HepG2 (cell line): Measurements from ENCODE around the gene MYLK2. TPM values are rescaled to one million over a fixed set of nuclear protein-coding genes. Genes with fewer than 3 reads are reported as not detected.

Experiments
- JUNB ChIP-seq: sonication (generic); formaldehyde crosslinking; IDR thresholded peaks from 2 replicates; pipeline ENCODE4 v1.8.0; 2022; ENCODE audit warnings: missing genetic modification reagents, mild to moderate bottlenecking, borderline replicate concordance
- KDM6A ChIP-seq: IDR thresholded peaks from 2 replicates; pipeline ENCODE4 v1.6.1; 2016; ENCODE audit warnings: low read depth
- MYC ChIP-seq: sonication (generic); formaldehyde crosslinking; IDR thresholded peaks from 2 replicates; pipeline ENCODE4 v1.9.0; 2021; ENCODE audit warnings: missing genetic modification reagents, borderline replicate concordance
- ONECUT2 ChIP-seq: sonication (generic); formaldehyde crosslinking; IDR thresholded peaks from 2 replicates; pipeline ENCODE4 v1.4.0; 2020; ENCODE audit warnings: missing genetic modification reagents
- THAP11 ChIP-seq: IDR thresholded peaks from 2 replicates; pipeline ENCODE4 v1.6.1; 2016; ENCODE audit warnings: missing biosample characterization, missing genetic modification reagents
- ZKSCAN8 ChIP-seq: IDR thresholded peaks from 2 replicates; pipeline ENCODE4 v1.6.1; 2016; ENCODE audit warnings: borderline replicate concordance, missing genetic modification reagents, missing compliant biosample characterization
- ZNF121 ChIP-seq: sonication (generic); formaldehyde crosslinking; IDR thresholded peaks from 2 replicates; pipeline ENCODE4 v1.5.0; 2020; ENCODE audit warnings: mild to moderate bottlenecking, missing genetic modification reagents
- ZNF235 ChIP-seq: sonication (generic); formaldehyde crosslinking; IDR thresholded peaks from 2 replicates; pipeline ENCODE4 v1.8.1; 2023; ENCODE audit warnings: mild to moderate bottlenecking, missing genetic modification reagents, borderline replicate concordance
- ZNF530 ChIP-seq: sonication (generic); formaldehyde crosslinking; IDR thresholded peaks from 2 replicates; pipeline ENCODE4 v1.5.0; 2020; ENCODE audit warnings: low read depth, mild to moderate bottlenecking, missing genetic modification reagents
- ZNF562 ChIP-seq: sonication (generic); formaldehyde crosslinking; IDR thresholded peaks from 2 replicates; pipeline ENCODE4 v1.8.0; 2022; ENCODE audit warnings: missing genetic modification reagents, borderline replicate concordance
- polyA plus RNA-seq, 8 experiments: library from polyadenylated mRNA; depleted of rRNA in 3 of 8; stranded (reverse) in 7 of 8; unstranded in 1 of 8; fragments of >200 nt; fragmentation: Illumina TruSeq in 4 of 8; extraction: Trizol in 4 of 8; gene quantifications; 2 replicates each; pipeline versions ENCODE4 v1.2.1 to v1.2.3, GENCODE V29; 2011 to 2016; ENCODE audit warnings: low read depth in 4 of 8, missing spikeins in 1 of 8, mixed read lengths in 1 of 8; ENCODE audit not compliant: insufficient read depth in 1 of 8
- total RNA-seq, 5 experiments: library from RNA; depleted of rRNA; stranded (reverse); fragments of >200 nt; fragmentation: Illumina TruSeq; extraction: Trizol; gene quantifications; 2 replicates each; pipeline ENCODE4 v1.2.3, GENCODE V29; 2016; ENCODE audit warnings: low read depth in 1 of 5
- TF ChIP-seq, protein P1 (sequence below): sonication (generic); formaldehyde crosslinking; IDR thresholded peaks from 2 replicates; pipeline ENCODE4 v1.4.0; 2020; ENCODE audit warnings: missing genetic modification reagents
- TF ChIP-seq, protein P2 (sequence below): sonication (generic); formaldehyde crosslinking; IDR thresholded peaks from 2 replicates; pipeline ENCODE4 v1.4.0; 2020; ENCODE audit warnings: missing genetic modification reagents
- TF ChIP-seq, protein P3 (sequence below): sonication (generic); formaldehyde crosslinking; conservative IDR thresholded peaks from 2 replicates; pipeline ENCODE4 v1.8.1; 2023; ENCODE audit warnings: missing genetic modification reagents
- TF ChIP-seq, protein P4 (sequence below): sonication (generic); formaldehyde crosslinking; IDR thresholded peaks from 2 replicates; pipeline ENCODE4 v1.4.0; 2020; ENCODE audit warnings: mild to moderate bottlenecking, low read depth, missing genetic modification reagents
- TF ChIP-seq, protein P5 (sequence below): IDR thresholded peaks from 2 replicates; pipeline ENCODE4 v1.6.1; 2012; ENCODE audit warnings: low read length, improper control_type of control experiment
- TF ChIP-seq, protein P6 (sequence below): sonication (generic); formaldehyde crosslinking; IDR thresholded peaks from 2 replicates; pipeline ENCODE4 v1.4.0; 2020; ENCODE audit warnings: missing genetic modification reagents; ENCODE audit errors: not compliant biosample characterization

The MYLK2 gene
- total and polyA plus RNA-seq, 2 of the 13 experiments (the other 11 are each of a cell fraction or from before 2014, with no cell fraction given) = 0.27 TPM; not detected in 1

DNA sequence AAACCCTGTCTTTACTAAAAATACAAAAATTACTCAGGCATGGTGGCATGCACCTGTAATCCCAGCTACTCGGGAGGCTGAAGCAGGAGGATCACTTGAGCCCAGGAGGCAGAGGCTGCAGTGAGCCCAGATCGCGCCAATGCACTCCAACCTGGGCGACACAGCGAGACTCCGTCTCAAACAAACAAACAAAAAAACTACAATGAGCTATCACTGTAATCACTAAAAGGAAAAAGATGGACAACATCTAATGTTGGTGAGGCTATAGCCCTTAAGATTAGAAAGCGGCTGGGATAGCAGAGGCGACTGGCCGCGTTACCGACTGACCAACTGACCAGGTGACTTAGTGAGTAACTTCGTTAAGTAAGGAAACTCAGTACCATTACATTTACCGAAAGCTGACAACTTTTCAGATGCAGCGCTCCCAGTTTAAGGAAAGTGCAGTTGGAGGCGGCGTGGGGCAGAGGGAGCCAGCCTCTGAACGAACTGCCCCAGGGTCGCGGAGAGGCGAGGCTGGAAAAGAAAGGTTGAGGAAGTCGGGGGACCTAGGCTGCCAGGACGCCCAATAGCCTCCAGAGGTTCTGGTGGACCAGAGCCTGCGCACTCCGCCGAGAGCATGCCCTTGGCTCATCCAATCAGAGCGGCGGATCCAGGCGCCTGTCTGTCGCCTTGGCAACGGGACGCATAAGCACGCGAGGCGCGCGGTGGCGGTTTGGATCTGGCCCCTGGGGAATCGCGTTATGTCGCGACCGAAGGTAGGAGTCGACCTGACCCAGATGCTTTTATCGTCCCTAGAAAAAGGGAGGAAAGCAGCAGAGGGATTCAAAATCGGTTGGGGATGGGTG, 60.2 kb downstream of the MYLK2 start (continued):
- TF ChIP-seq, protein P1, sequence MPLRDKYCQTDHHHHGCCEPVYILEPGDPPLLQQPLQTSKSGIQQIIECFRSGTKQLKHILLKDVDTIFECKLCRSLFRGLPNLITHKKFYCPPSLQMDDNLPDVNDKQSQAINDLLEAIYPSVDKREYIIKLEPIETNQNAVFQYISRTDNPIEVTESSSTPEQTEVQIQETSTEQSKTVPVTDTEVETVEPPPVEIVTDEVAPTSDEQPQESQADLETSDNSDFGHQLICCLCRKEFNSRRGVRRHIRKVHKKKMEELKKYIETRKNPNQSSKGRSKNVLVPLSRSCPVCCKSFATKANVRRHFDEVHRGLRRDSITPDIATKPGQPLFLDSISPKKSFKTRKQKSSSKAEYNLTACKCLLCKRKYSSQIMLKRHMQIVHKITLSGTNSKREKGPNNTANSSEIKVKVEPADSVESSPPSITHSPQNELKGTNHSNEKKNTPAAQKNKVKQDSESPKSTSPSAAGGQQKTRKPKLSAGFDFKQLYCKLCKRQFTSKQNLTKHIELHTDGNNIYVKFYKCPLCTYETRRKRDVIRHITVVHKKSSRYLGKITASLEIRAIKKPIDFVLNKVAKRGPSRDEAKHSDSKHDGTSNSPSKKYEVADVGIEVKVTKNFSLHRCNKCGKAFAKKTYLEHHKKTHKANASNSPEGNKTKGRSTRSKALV = 0 out of 2 replicates have a peak, but pooled peaks have one; percentile 49
- TF ChIP-seq JUNB (CRISPR knock-in tag) (no peak), ZNF235 (CRISPR knock-in tag) (0 out of 2 replicates have a peak, but pooled peaks have one; percentile 32), THAP11 (CRISPR knock-in tag) (peak; percentile 97), MYC (peak; percentile 69; the same call in 1 of the 2 replicates), ZNF530 (CRISPR knock-in tag) (no peak), ZNF121 (CRISPR knock-in tag) (peak; percentile 86), ZKSCAN8 (0 out of 2 replicates have a peak, but pooled peaks have one; percentile 30), ONECUT2 (no peak), KDM6A (no peak), ZNF562 (CRISPR knock-in tag) (no peak)
- TF ChIP-seq, protein P2, sequence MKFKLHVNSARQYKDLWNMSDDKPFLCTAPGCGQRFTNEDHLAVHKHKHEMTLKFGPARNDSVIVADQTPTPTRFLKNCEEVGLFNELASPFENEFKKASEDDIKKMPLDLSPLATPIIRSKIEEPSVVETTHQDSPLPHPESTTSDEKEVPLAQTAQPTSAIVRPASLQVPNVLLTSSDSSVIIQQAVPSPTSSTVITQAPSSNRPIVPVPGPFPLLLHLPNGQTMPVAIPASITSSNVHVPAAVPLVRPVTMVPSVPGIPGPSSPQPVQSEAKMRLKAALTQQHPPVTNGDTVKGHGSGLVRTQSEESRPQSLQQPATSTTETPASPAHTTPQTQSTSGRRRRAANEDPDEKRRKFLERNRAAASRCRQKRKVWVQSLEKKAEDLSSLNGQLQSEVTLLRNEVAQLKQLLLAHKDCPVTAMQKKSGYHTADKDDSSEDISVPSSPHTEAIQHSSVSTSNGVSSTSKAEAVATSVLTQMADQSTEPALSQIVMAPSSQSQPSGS (CRISPR knock-in tag) = peak; percentile 54
- TF ChIP-seq, protein P3, sequence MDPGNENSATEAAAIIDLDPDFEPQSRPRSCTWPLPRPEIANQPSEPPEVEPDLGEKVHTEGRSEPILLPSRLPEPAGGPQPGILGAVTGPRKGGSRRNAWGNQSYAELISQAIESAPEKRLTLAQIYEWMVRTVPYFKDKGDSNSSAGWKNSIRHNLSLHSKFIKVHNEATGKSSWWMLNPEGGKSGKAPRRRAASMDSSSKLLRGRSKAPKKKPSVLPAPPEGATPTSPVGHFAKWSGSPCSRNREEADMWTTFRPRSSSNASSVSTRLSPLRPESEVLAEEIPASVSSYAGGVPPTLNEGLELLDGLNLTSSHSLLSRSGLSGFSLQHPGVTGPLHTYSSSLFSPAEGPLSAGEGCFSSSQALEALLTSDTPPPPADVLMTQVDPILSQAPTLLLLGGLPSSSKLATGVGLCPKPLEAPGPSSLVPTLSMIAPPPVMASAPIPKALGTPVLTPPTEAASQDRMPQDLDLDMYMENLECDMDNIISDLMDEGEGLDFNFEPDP (CRISPR knock-in tag) = no peak
- TF ChIP-seq, protein P4, sequence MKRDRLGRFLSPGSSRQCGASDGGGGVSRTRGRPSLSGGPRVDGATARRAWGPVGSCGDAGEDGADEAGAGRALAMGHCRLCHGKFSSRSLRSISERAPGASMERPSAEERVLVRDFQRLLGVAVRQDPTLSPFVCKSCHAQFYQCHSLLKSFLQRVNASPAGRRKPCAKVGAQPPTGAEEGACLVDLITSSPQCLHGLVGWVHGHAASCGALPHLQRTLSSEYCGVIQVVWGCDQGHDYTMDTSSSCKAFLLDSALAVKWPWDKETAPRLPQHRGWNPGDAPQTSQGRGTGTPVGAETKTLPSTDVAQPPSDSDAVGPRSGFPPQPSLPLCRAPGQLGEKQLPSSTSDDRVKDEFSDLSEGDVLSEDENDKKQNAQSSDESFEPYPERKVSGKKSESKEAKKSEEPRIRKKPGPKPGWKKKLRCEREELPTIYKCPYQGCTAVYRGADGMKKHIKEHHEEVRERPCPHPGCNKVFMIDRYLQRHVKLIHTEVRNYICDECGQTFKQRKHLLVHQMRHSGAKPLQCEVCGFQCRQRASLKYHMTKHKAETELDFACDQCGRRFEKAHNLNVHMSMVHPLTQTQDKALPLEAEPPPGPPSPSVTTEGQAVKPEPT (CRISPR knock-in tag) = peak; percentile 91
- TF ChIP-seq, protein P5, sequence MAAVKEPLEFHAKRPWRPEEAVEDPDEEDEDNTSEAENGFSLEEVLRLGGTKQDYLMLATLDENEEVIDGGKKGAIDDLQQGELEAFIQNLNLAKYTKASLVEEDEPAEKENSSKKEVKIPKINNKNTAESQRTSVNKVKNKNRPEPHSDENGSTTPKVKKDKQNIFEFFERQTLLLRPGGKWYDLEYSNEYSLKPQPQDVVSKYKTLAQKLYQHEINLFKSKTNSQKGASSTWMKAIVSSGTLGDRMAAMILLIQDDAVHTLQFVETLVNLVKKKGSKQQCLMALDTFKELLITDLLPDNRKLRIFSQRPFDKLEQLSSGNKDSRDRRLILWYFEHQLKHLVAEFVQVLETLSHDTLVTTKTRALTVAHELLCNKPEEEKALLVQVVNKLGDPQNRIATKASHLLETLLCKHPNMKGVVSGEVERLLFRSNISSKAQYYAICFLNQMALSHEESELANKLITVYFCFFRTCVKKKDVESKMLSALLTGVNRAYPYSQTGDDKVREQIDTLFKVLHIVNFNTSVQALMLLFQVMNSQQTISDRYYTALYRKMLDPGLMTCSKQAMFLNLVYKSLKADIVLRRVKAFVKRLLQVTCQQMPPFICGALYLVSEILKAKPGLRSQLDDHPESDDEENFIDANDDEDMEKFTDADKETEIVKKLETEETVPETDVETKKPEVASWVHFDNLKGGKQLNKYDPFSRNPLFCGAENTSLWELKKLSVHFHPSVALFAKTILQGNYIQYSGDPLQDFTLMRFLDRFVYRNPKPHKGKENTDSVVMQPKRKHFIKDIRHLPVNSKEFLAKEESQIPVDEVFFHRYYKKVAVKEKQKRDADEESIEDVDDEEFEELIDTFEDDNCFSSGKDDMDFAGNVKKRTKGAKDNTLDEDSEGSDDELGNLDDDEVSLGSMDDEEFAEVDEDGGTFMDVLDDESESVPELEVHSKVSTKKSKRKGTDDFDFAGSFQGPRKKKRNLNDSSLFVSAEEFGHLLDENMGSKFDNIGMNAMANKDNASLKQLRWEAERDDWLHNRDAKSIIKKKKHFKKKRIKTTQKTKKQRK = no peak
- TF ChIP-seq, protein P6, sequence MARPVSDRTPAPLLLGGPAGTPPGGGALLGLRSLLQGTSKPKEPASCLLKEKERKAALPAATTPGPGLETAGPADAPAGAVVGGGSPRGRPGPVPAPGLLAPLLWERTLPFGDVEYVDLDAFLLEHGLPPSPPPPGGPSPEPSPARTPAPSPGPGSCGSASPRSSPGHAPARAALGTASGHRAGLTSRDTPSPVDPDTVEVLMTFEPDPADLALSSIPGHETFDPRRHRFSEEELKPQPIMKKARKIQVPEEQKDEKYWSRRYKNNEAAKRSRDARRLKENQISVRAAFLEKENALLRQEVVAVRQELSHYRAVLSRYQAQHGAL (CRISPR knock-in tag) = no peak
